HG02943 (cell line): ENCODE measurements around the gene ARPC4.
"Not testable (repeated sequence)": the region's sequence is repeated elsewhere in the genome, so short reads cannot be mapped to it uniquely, and the experiment has no call there.

ENCODE experiments used
- ATAC-seq: cut with Tn5 transposase; IDR thresholded peaks from one replicate; pipeline ENCODE4 v1.9.1; 2021; ENCODE audit warnings: mild to moderate bottlenecking, low read depth, moderate library complexity; ENCODE audit not compliant: unreplicated experiment

ARPC4 gene

DNA sequence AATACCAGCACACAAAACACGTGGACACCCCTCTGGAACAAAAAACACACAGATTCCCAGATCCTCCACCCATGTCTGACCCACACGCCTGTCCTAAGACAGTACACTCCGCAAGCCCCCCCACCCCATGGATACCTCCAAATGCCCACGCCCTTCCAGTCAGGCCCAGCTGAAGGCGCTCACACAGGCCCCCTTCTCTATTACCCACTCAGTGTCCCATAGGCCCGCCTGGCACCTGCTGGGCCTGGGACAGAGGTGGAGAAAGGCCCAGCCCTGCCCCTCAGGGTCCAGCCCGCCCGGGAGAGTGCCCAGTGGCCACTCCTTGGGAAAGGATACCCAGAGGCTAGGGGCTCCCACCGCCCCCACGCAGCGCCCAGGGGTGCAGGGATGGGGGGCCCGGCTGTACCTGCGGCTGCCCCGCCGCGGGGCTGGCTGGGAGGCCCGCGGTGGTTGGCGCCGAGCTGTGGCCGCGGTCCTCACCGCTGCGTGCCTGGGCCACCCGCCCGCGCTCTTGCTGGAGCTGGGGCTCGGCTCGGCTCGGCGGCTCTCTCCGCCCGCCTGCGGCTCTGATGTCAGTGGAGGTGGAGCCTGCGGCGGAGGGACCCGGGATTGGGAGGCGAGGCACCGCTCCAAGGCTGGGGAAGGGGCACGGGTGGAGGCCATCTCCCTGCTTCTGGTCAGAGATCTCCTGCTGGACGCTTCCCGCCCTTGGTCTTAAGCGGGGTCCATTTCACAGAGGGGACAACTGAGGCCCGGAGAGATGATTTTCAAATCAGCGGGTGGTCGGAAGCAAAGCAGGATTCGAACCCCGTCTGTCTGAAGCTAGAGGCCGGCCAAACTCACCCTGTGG is 23.2 kb upstream of the ARPC4 start, which contains the start of gene CAMK1:
Gene CAMK1, minus strand, starts transcription at position 522 of the 850 bp plus-strand sequence. CDS start 2,198 bp downstream, outside the sequence.
- no peak for ATAC-seq

DNA sequence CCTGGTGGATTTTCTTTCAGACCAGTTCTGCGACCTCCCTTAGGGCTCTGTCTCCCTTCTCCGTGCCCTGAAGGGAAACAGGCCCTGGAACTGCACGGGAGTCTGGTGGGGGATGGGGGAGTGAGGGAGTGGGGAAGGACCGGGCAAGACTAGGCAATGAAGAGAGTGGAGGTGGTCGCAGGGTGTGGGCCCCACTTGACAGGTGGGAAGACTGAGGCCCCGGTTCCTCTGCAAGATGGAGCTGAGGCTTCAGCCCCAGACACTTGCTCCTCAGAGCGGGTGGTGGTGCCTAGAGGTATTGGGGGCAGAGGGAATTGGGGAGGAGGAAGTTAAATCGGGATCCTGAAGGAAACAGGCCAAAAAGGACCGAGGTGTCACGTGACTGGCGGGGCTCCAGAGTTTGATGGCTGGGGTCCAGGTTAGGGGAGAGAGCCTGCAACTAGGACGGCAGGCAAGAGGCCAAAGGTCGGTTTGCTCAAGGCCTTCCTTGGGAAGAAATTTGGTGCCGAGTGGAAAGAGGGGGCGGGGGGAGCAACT is 22.5 kb upstream of the ARPC4 start:
- no peak for ATAC-seq

GRCh38 chr3:9771007-9771406 is 21.9 kb upstream of the ARPC4 start:
- ATAC-seq, result not testable (repeated sequence)

DNA sequence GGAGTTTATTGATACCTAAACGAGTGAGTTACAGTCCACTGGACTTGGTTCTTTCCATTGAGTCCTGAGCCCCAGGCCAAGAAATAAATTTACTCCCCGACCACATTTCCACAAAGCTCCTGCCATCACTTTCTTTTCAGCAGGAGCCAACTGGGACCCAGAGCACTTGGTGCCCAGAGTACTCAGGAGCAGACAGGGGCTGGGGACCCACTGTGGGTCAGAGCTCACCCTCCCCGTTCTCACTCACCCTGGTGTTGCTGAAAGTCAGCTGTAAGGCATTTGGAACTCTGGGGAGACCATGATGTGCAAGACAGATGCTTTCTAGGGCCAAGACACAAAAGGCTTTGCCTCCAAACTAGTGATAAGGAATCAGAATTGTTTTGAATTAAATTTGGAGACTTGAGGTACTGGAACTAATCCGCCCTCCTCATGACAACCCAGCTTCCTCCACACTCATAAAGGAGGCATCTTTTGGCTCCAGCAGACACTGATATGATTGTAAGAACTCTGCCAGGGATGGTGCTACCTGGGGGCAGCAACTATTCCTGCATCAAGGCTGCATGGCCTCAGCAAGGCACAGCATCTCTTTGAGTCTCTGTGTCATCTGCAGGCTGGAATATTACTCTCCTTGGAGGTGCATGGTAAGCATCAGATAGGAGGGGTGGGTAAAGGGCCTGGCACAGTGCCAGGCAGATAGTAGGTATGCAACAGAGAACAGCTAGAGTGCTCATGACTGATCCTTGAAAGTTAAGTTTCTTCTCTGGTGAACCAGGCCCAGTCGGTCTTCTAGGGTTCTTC is 15.8 kb upstream of the ARPC4 start:
- no peak for ATAC-seq

DNA sequence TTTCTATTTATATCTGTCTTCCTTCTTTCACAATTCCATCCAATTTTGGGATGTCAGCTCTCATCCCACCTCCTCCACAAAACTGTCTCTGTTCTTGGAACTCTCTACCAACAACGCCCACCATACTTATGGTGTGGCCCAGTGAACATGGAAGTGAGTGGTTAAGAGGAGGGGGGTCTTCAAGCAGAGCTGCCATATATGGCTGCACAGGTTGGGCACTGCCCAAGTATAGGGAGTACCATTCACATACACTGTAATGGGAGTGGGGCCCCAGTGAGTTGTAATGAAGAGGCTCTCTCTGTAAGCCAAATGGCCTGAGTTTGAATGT is 15.2 kb upstream of the ARPC4 start:
- no peak for ATAC-seq

DNA sequence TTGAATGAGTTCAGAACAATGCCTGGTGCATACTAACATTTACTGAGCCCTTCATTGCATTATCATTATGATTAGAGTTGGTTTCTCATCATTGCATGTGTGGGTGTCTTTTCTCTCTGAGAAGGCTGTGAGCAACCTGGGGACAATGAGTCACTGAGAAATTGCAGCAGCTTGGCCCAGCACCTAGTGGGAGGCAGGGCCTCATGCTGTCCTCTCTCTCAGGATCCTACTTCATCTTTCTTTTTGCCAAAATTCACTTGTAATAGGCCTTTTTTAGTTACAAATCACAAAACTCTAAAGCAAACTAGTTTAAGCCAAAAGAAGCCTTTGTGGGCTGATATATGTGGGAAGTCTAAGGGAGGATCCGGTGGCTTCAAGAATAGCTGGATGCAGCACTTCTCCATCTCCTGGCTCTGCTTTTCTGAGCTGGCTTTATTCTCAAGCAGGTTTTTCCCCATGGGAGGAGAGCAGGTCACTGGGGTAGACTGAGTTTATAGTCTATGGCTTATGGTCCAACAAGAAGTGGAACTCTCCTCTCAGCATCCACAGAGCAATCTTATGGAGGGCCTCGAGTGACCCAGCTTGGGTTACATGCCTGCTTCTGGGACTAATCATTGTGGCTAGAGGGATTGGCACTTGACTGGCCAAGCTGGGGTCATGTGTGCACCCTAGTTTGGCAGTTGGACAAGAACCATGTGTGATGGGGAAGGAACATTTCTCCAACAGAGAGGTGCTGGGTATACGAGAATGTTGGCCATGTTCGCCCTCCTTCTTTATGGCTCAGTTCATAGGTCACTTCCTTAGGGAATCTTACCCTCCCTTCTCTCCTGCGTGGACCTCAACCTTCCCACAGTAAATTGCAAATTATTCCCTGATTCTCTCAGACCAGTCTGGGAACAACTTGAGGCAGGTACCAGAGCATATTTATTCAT is 14.5 kb upstream of the ARPC4 start:
- ATAC-seq, result no peak

- ATAC-seq, result no peak
Measured at GRCh38 chr3:9779075-9779593, 13.7 kb upstream of the ARPC4 start.

DNA sequence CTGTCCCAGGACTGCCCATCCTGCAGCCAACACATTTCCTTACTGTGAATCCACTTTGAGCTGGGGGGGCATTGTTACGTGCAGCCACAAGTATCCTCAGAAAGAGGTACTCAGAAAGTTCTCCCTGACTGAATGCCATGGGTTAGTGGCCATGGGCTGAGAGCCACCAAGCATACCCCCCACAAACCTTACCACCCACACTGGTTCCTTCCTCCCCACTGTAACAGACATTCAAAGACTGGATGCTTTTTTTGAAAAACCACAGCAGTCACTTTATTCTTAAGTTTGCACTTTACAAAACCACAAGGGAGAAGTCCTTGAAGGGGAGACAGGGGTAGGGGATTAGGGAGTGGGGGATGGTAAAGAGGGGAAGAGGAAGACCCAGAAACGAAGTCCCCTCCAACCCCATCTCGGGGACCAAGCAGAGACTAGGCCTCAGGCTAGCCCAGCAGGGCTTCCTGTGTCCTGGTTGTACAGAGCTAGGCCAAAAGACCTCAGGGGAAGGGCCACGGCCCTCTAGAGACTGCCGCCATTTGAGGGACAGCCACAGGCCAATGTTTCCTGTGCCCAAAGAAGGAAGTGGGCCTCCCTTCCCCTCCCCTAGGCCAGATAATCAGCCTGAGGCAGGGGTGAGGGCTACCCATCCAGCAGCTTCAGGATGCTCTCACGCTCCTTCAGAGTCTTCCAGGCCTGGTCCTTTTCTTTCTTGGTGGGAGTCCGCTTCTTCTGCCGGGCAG is 13.0 kb upstream of the ARPC4 start:
- ATAC-seq, result no peak

- no peak for ATAC-seq
Measured at GRCh38 chr3:9780458-9780812, 12.4 kb upstream of the ARPC4 start.

DNA sequence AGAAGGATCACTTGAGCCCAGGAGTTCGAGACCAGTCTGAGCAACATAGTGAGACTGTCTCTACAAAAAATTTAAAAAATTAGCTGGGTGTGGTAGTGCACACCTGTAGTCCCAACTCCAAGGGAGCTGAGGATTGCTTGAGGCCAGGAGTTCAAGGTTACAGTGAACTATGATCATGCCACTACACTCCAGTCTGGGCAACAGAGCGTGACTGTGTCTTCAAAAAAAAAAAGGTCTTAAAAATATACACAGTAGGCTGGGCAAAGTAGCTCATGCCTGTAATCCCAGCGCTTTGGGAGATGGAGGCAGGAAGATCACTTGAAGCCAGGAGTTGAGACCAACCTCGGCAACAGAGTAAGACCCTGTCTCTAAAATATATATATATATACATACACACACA is 12.0 kb upstream of the ARPC4 start:
- ATAC-seq, result no peak

GRCh38 chr3:9781551-9781950 is 11.3 kb upstream of the ARPC4 start:
- no peak for ATAC-seq

GRCh38 chr3:9781978-9782603 is 10.8 kb upstream of the ARPC4 start:
- ATAC-seq, result no peak

DNA sequence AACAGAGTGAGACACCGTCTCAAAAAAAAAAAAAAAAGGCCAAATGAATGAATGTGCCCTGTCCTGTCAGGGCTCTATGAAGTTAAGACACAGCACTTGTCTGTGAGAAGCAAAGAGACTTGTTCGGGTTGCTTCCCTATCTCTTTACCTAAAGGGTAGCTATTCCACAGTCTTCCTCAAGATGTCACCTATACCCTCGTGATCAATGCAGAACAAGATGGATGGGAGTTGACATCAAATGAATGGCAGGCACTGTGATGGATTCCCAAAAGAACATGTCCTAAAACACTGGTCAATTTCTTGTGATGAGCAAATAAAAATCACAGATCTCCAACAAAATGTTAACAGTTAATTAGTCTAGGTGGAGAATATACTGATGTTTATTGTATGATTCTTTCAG is 10.1 kb upstream of the ARPC4 start:
- ATAC-seq, result no peak

DNA sequence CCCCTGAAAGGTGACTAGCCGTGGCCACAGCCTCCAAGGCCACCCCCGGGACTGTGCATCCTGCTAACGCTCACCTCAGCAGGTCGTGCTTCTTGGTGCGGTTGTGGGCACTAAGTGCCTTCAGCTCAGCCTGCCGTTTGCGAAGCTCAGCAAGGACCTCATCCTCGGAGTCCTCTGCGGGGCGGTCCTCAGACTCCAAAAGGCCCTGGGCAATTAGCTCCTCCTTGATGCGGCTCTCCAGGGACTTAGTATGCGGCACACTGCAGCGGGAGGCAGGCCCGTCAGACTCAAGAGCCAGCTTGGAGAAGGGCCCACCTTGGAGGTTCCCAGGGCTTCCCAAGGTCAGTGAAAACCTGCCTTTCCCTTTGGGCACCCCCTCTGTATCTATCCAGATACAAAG is 8.9 kb upstream of the ARPC4 start:
- no peak for ATAC-seq

DNA sequence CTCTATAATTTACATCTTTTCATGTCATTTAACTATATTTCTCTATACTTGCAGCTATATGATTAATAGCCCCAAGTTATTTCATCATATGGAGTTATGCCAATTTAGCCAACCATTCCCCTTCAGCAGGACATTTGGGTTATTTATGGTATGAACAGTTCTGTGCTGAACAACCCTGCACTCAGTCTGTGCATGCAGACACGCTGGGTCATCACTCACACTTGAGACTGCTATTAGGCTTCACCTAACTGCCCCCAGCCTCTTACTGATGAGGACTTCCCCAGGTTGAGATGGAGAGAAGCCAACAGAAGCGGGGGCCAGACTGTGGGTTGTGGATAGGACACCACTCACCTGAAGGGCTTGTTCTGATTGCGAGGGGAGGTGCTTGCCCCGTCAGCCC is 7.9 kb upstream of the ARPC4 start:
- ATAC-seq, result no peak

DNA sequence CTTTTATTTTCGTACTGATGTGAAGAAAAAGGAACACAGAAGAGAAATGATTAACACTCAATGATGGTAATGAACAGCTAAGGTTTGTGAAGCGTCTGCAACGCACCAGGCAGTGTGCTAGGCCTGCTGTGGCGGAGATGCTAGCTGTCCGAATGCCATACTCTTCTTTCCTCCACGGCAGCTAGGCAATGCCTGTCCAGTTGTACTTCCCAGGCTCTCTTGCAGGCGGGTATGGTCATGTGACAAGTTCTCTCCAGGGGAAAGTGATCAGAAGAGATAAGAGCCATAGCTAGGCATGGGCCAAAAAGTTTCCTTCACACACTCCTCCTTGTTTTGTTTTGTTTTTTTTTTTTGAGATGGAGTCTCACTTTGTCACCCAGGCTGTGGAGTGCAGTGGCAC is 7.3 kb upstream of the ARPC4 start:
- ATAC-seq, result no peak

DNA sequence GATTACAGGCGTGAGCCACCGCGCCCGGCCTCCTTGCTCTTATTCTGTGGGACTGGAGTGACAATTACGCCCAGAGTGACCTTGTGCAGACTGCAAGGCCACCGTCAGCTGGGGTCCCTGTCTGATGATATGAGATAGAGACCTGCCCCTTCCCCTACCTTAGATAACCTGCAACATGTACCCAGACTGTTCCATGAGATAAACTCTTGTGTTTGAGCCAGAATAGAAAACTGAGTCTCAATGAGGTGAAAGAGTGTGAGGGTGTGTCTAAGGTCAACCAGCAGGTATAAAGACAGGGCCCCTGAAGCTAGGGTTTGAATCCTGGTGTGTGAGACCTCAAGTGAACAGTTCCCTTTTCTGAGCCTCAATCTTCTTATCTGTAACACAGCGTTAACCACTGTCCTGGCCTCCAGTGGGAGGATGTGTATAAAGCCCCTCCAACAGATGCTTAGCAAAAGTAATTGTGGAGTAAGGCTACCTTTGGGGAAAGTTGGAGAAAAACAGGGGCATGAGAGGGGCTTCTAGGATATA is 6.6 kb upstream of the ARPC4 start:
- no peak for ATAC-seq

DNA sequence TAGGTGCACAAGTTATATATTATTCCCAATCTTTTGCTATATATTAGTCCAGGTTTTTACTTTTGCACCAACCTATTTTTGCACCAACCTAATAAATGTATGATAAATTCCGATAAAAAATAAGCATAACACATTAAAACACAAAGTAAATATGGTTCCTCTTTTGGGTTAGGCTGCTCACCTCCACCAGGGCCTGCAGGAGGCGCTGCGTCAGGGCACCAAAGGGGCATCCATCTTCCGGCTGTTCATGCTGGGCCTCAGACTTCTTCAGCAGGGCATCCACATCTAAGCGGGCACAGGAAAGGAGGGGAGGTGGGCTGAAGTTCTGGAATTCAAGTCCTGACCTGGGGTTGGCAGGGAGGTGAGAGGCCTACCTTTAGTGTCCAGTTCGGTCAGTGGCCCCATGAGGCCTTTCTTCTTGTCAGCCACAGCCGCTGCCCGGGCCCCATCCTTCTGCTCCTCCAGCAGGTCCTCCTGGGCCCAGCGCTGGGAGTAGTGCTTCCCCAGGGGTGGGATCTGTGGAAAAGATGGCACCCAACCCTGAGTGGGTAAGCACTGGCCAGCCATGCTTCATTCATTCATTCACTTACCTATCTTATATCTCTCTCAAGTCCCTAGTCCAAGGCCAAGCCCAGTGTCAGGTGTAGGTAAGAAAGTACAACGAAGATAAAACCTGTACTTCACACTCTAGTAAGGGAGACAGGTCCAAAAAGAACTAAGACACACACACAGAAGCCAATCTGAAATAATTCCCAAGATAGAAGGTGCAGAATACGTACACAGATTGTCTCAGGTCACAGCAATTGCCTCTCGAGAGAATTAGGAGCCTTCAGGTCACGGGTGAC is 5.8 kb upstream of the ARPC4 start:
- no peak for ATAC-seq
